ENCODE results near the gene PLA2R1. TPM values are rescaled to one million over a fixed set of nuclear protein-coding genes. Genes with fewer than 3 reads are reported as not detected.
A peak's percentile ranks its signal among the peaks of the same experiment; 100 is the strongest.

Gene PLA2R1
- total and polyA plus RNA-seq, 9 donors: 0.73 to 4.1 (median 1.6) TPM

GRCh38 chr2:159900343-159900742 lies 162.1 kb downstream of the PLA2R1 start:
- peaks cover 8% of the 10 kb centered on the region for H3K4me1 ChIP-seq (ENCODE audit: control insufficient read depth, insufficient read depth, low read length)
- peaks cover 14% of the 10 kb centered on the region for H3K27me3 ChIP-seq (ENCODE audit: control insufficient read depth, insufficient read depth, low read length)
- no peak overlapping the region for H3K4me3 ChIP-seq (ENCODE audit: low read length)
- no peaks in the 10 kb centered on the region for H3K36me3 ChIP-seq (ENCODE audit: control insufficient read depth, insufficient read depth, low read length)
- H3K9me3 ChIP-seq (replicated peaks; ENCODE audit: control insufficient read depth, low read depth, low read length): no peaks in the 10 kb centered on the region
- WGBS (ENCODE audit: insufficient coverage): no CpG with 5 or more reads among the region's 1 CpG
- DNase-seq: no peak
- H3K27ac ChIP-seq (ENCODE audit: low read length): no peak overlapping the region

GRCh38 chr2:159898441-159898840 lies 164.0 kb downstream of the PLA2R1 start:
- no peak overlapping the region for H3K4me3 ChIP-seq (ENCODE audit: low read length)
- H3K27ac ChIP-seq (ENCODE audit: low read length): no peak overlapping the region
- DNase-seq: no peak
- no peaks in the 10 kb centered on the region for H3K4me1 ChIP-seq (ENCODE audit: control insufficient read depth, insufficient read depth, low read length)
- no peaks in the 10 kb centered on the region for H3K9me3 ChIP-seq (replicated peaks; ENCODE audit: control insufficient read depth, low read depth, low read length)
- H3K27me3 ChIP-seq (ENCODE audit: control insufficient read depth, insufficient read depth, low read length): no peaks in the 10 kb centered on the region
- WGBS (ENCODE audit: insufficient coverage): 89% methylated on average over 6 of the region's 6 CpGs
- H3K36me3 ChIP-seq (ENCODE audit: control insufficient read depth, insufficient read depth, low read length): no peaks in the 10 kb centered on the region

GRCh38 chr2:159897720-159898119 lies 164.7 kb downstream of the PLA2R1 start:
- Histone ChIP-seq H3K36me3 (ENCODE audit: control insufficient read depth, insufficient read depth, low read length) (no peaks in the 10 kb centered on the region), H3K4me3 (ENCODE audit: low read length) (no peak overlapping the region), H3K4me1 (ENCODE audit: control insufficient read depth, insufficient read depth, low read length) (no peaks in the 10 kb centered on the region), H3K27me3 (ENCODE audit: control insufficient read depth, insufficient read depth, low read length) (no peaks in the 10 kb centered on the region), H3K27ac (ENCODE audit: low read length) (no peak overlapping the region), H3K9me3 (replicated peaks; ENCODE audit: control insufficient read depth, low read depth, low read length) (no peaks in the 10 kb centered on the region)
- DNase-seq: no peak
- no CpG with 5 or more reads among the region's 5 CpGs for WGBS (ENCODE audit: insufficient coverage)

- H3K27me3 ChIP-seq (ENCODE audit: control insufficient read depth, insufficient read depth, low read length): no peaks in the 10 kb centered on the region
- DNase-seq: no peak
- no CpG with 5 or more reads among the region's 1 CpG for WGBS (ENCODE audit: insufficient coverage)
- no peaks in the 10 kb centered on the region for H3K4me1 ChIP-seq (ENCODE audit: control insufficient read depth, insufficient read depth, low read length)
- no peaks in the 10 kb centered on the region for H3K9me3 ChIP-seq (replicated peaks; ENCODE audit: control insufficient read depth, low read depth, low read length)
- no peaks in the 10 kb centered on the region for H3K36me3 ChIP-seq (ENCODE audit: control insufficient read depth, insufficient read depth, low read length)
- H3K4me3 ChIP-seq (ENCODE audit: low read length): no peak overlapping the region
- no peak overlapping the region for H3K27ac ChIP-seq (ENCODE audit: low read length)
Measured at GRCh38 chr2:159897081-159897480, 165.3 kb downstream of the PLA2R1 start.

- Histone ChIP-seq H3K36me3 (ENCODE audit: control insufficient read depth, insufficient read depth, low read length) (no peaks in the 10 kb centered on the region), H3K9me3 (replicated peaks; ENCODE audit: control insufficient read depth, low read depth, low read length) (no peaks in the 10 kb centered on the region), H3K4me1 (ENCODE audit: control insufficient read depth, insufficient read depth, low read length) (no peaks in the 10 kb centered on the region), H3K4me3 (ENCODE audit: low read length) (no peak overlapping the region), H3K27me3 (ENCODE audit: control insufficient read depth, insufficient read depth, low read length) (no peaks in the 10 kb centered on the region), H3K27ac (ENCODE audit: low read length) (no peak overlapping the region)
- no CpG with 5 or more reads among the region's 4 CpGs for whole genome bisulfite sequencing (ENCODE audit: insufficient coverage)
- DNase-seq: no peak
Measured at GRCh38 chr2:159895258-159896065, 167.0 kb downstream of the PLA2R1 start.

GRCh38 chr2:159894145-159894838 lies 168.1 kb downstream of the PLA2R1 start:
- DNase-seq: no peak
- H3K27ac ChIP-seq (ENCODE audit: low read length): no peak overlapping the region
- H3K27me3 ChIP-seq (ENCODE audit: control insufficient read depth, insufficient read depth, low read length): no peaks in the 10 kb centered on the region
- WGBS (ENCODE audit: insufficient coverage): 79% methylated on average over 3 of the region's 8 CpGs
- H3K4me1 ChIP-seq (ENCODE audit: control insufficient read depth, insufficient read depth, low read length): no peaks in the 10 kb centered on the region
- no peaks in the 10 kb centered on the region for H3K36me3 ChIP-seq (ENCODE audit: control insufficient read depth, insufficient read depth, low read length)
- no peak overlapping the region for H3K4me3 ChIP-seq (ENCODE audit: low read length)
- no peaks in the 10 kb centered on the region for H3K9me3 ChIP-seq (replicated peaks; ENCODE audit: control insufficient read depth, low read depth, low read length)

GRCh38 chr2:159892990-159893810 lies 169.2 kb downstream of the PLA2R1 start:
- H3K4me1 ChIP-seq (ENCODE audit: control insufficient read depth, insufficient read depth, low read length): no peaks in the 10 kb centered on the region
- DNase-seq: peak; percentile 10
- no peaks in the 10 kb centered on the region for H3K9me3 ChIP-seq (replicated peaks; ENCODE audit: control insufficient read depth, low read depth, low read length)
- H3K27ac ChIP-seq (ENCODE audit: low read length): no peak overlapping the region
- WGBS (ENCODE audit: insufficient coverage): 75% methylated on average over 6 of the region's 8 CpGs
- H3K36me3 ChIP-seq (ENCODE audit: control insufficient read depth, insufficient read depth, low read length): no peaks in the 10 kb centered on the region
- H3K4me3 ChIP-seq (ENCODE audit: low read length): no peak overlapping the region
- H3K27me3 ChIP-seq (ENCODE audit: control insufficient read depth, insufficient read depth, low read length): no peaks in the 10 kb centered on the region

GRCh38 chr2:159891917-159892730 lies 170.3 kb downstream of the PLA2R1 start:
- no CpG with 5 or more reads among the region's 2 CpGs for whole genome bisulfite sequencing (ENCODE audit: insufficient coverage)
- Histone ChIP-seq H3K27ac (ENCODE audit: low read length) (no peak overlapping the region), H3K36me3 (ENCODE audit: control insufficient read depth, insufficient read depth, low read length) (no peaks in the 10 kb centered on the region), H3K27me3 (ENCODE audit: control insufficient read depth, insufficient read depth, low read length) (no peaks in the 10 kb centered on the region), H3K4me3 (ENCODE audit: low read length) (no peak overlapping the region), H3K9me3 (replicated peaks; ENCODE audit: control insufficient read depth, low read depth, low read length) (no peaks in the 10 kb centered on the region), H3K4me1 (ENCODE audit: control insufficient read depth, insufficient read depth, low read length) (no peaks in the 10 kb centered on the region)
- peak; percentile 7 for DNase-seq

GRCh38 chr2:159891267-159891588 lies 171.2 kb downstream of the PLA2R1 start:
- no peak overlapping the region for H3K27ac ChIP-seq (ENCODE audit: low read length)
- H3K36me3 ChIP-seq (ENCODE audit: control insufficient read depth, insufficient read depth, low read length): no peaks in the 10 kb centered on the region
- no peak overlapping the region for H3K4me3 ChIP-seq (ENCODE audit: low read length)
- H3K9me3 ChIP-seq (replicated peaks; ENCODE audit: control insufficient read depth, low read depth, low read length): no peaks in the 10 kb centered on the region
- H3K4me1 ChIP-seq (ENCODE audit: control insufficient read depth, insufficient read depth, low read length): no peaks in the 10 kb centered on the region
- H3K27me3 ChIP-seq (ENCODE audit: control insufficient read depth, insufficient read depth, low read length): no peaks in the 10 kb centered on the region
- DNase-seq: no peak

Data from muscle of leg (tissue), 11 donors.